Sciatic nerve (tissue), 2 donors: ENCODE data around the gene PEF1. TPM values are rescaled to one million over a fixed set of nuclear protein-coding genes. Genes with fewer than 3 reads are reported as not detected.

Experiments
- ATAC-seq: fragments of 200-7000 bp; cut with Tn5 transposase; one replicate; pipeline ENCODE4 v1.9.1; 2020; ENCODE audit warnings: mild to moderate bottlenecking, moderate library complexity
- DNase-seq: peaks from one replicate; pipeline ENCODE4 v3.0.0-alpha.2; 2020; ENCODE audit warnings: low spot score
- intact Hi-C: fragments of 100-400 bp; cut with DNase I; formaldehyde crosslinking; loops from one replicate; pipeline ENCODE4 v1.14.2; 2022
- total RNA-seq: library from RNA; stranded (reverse); fragmentation: NEBNext Ultra II Directional; extraction: Animal tissue kit (Norgen Biotek cat#: 25700); gene quantifications from one replicate; pipeline ENCODE4 v1.2.1, GENCODE V29; 2021
- donor health status: DM: no; HTN: no; CAD: no.
- donor health status: DM: no; HTN: no; CAD: no.

The PEF1 gene
- total RNA-seq, 1 donor from 2014 or later, result 56.7 TPM

DNA sequence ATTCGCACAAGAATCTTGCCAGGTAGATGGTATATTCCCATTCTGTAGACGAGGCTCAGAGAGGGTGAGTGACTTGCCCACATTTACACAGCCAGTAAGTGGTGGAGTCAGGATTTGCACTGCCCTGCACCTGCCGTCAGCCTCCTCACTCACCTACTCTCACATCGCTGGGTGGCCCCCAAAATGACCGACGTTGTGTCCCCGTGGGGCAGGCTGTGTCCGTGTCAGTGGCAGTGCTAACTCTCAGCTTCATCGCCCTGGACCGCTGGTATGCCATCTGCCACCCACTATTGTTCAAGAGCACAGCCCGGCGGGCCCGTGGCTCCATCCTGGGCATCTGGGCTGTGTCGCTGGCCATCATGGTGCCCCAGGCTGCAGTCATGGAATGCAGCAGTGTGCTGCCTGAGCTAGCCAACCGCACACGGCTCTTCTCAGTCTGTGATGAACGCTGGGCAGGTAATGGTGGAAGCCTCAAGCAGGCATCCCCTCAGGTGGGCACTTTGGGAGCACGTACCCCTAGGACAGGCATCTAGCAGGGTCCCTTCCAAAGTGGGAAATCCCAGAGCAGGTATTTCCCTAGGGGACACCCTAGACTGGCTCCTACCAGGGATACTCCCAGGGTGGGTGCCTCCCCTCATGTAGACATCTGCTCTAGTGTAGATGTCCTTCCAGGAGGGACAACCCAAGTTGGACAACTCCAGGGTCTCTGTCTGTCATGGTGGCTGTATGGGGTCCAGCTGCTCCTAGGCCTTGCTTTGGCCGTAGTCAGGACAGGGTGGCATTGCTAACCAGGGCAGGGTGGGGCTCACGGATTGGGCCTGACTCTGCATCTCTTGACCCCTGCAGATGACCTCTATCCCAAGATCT is 23.8 kb downstream of the PEF1 start:
- ATAC-seq (no peak), DNase-seq (peak; percentile 35)
- intact Hi-C loops, result no loop called here

- intact Hi-C loops, result no loop called here
- no peak for ATAC-seq
- DNase-seq, result peak; percentile 49
Observed at GRCh38 chr1:31618916-31619846, 25.5 kb downstream of the PEF1 start.

DNA sequence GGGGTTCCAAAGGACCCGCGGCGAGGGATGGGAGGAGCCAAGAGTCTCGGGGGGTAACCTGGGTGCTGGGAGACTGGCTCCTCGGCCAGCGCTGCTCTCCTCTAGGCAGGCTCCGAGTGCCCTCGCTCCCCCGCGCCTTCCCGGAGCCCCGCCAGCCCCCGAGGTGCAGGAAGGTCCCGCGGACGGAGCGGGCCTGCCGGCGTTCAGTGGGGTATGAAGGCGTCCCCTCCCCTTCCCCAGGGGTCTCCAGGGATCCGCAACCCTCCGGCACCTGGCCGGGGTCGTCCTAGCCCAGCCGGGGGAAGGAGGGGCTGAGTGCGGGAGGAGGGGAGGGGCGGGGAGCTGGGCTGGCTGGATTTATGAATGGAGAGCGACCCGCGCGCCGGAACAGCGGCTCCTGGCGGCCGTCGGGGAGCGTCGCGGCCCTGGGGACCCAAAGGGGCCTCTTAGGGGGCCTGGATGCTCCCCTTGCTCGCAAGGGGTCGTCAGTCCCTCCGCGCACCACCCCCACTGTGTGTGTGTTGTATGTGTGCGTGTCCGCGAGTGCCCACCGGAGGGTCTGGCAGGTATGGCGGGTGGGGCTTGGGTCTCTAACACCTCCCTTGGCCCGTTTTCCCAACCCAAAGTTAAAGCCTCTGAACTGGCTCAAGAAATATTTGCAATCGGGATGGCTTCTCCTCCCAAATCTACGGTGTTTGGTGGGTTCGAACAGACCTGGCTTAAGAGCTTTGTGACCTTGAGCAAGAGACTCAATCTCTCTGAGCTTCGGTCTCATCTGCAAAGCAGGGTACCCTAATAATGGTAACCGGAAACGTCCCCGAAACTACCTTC is 26.5 kb downstream of the PEF1 start:
- ATAC-seq (peak; percentile 40), DNase-seq (peak; percentile 60)
- intact Hi-C loops, result no loop called here

GRCh38 chr1:31617218-31617915 is 27.3 kb downstream of the PEF1 start, which contains the start of gene HCRTR1:
HCRTR1 (plus strand) TSS chr1:31617689; CDS start chr1:31619193, 1,504 bp downstream.
- ATAC-seq (no peak), DNase-seq (peak; percentile 38)
- intact Hi-C loops, result no loop called here

- DNase-seq (peak; percentile 3), ATAC-seq (no peak)
- intact Hi-C loops, result no loop called here
Observed at GRCh38 chr1:31615939-31616338, 28.7 kb downstream of the PEF1 start.

GRCh38 chr1:31615414-31615813 is 29.3 kb downstream of the PEF1 start:
- no peak for DNase-seq
- intact Hi-C loops, result no loop called here
- ATAC-seq, result no peak

DNA sequence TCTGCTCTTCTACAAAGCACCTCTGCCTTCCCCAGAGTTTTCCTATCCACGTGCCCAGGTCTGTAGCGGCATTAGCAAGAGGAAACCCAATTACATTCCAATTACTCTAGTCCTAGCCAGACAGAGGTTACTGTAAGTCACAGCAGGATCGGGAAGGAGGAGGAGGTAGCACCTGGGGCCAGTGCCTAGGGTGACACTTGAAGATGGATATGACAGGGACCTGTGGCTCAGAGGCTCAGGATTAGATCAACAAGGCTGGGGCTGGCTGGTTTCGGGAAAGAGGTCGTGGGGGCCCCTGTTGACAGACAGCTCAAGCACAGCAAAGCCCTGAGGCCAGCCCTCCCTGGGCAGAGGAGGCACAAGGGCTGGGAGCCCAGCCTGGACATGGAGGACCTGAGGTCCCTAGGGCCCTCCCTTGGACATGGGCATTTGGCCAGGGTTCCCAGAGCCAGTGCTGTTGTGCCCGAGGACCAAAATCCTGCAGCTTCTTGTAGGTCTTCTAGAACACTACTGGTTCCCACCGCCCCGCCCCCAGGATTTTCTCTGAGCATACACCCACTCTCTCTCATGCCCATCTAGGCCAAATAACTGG is 30.2 kb downstream of the PEF1 start:
- intact Hi-C loops, result no loop called here
- no peak for ATAC-seq
- peak; percentile 55 for DNase-seq

- DNase-seq, result no peak
- no peak for ATAC-seq
- intact Hi-C loops, result no loop called here
Observed at GRCh38 chr1:31609514-31610118, 35.1 kb downstream of the PEF1 start.

DNA sequence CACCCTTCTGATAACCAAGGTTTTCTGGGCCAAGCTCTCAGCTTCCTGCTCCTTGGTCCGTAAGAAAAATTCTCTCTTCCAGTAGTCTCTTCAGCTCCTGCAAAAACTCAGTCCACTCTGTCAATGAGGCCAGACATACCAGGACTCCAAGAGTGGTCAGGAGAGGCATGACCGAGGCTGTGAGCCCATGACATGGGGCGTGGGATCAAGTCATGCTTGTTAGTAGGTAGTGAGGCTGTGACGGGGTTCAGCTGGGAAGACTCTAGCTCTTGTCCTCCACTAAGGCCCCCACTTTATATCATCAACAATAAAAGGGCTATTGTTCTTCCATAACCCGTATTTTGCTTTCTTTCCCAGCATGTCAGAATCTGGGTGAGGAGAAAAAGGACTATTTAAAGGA is 37.3 kb downstream of the PEF1 start:
- intact Hi-C loops, result no loop called here
- DNase-seq, result peak; percentile 4
- ATAC-seq, result no peak

- ATAC-seq, result no peak
- no peak for DNase-seq
Observed at GRCh38 chr1:31605908-31606427, 38.7 kb downstream of the PEF1 start.

DNA sequence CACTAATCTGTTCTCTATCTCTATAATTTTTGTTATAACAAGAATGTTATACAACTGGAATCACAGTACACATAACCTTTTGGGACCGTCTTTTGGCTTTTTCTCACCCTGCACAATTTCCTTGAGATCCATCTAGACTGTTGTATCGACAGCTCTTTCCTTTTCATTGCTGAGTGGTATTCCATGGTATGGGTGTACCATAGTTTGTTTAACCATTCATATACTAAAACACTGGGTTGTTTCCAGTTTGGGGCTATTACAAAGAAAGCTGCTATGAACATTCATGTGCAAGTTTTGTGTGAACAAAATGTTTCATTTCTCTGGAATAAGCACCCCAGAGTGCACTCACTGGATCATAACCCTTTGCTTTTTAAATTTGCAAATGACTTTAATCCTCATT is 42.6 kb downstream of the PEF1 start:
- intact Hi-C loops, result no loop called here
- no peak for DNase-seq
- no peak for ATAC-seq

More at GRCh38 chr1:31605908-31606427, 38.7 kb downstream of the PEF1 start:
- intact Hi-C loops, result no loop called here

DNA sequence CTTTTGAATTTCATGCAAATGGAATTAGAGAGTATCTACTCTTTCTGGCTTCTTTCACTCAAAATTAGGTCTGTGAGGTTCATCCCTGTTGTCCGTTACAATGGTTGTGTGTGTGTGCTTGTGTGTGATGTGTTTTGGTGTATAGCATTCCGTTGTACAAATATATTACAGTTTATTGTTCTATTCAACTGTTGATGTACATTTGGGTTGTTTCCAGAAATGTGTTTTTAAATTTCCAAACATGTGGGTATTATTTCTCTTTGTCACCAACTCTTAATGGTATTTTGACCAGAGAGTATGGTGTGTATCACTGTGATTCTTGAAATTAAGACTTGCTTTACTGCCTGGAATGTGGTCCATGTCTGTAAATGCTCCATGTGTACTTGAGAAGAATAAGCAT is 44.0 kb downstream of the PEF1 start:
- DNase-seq (no peak), ATAC-seq (no peak)
- intact Hi-C loops, result no loop called here

DNA sequence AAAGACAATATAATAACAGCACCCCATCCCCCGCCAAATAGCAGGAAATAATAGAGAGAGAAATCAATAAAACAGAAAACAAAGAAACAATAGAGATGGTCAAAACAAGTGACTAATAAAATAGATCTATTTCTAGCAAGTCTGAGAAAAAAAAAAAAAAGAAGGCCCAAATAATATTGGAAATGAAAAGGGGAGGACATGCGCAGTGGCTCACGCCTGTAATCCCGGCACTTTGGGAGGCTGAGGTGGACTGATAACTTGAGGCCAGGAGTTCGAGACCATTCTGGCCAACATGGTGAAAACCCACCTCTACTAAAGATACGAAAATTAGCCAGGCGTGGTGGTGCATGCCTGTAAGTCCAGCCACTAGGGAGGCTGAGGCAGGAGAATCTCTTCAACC is 45.7 kb downstream of the PEF1 start:
- intact Hi-C loops, result no loop called here
- DNase-seq, result peak; percentile 4

DNA sequence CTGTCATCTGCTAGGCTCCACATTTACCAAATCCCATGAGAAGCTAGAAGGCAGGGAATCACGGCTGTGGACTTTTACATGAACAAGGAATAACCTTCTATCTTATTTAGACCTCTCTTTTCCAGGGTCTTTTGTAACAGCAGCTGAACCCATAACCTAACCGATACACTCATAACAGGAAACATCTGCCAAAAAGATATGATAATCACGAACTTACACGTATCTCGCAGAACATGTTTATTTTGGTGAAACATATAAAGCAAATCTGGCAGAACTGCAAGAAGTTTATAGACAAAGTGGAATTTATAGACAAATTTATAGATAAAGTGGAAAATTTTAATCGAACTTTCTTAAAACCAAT is 48.0 kb downstream of the PEF1 start:
- DNase-seq (no peak), ATAC-seq (no peak)
- intact Hi-C loops, result no loop called here

More for the DNA sequence above, 45.7 kb downstream of the PEF1 start:
- ATAC-seq, result no peak

GRCh38 chr1:31595836-31596736 is 48.6 kb downstream of the PEF1 start:
- DNase-seq, result no peak
- ATAC-seq, result no peak
- intact Hi-C loops, result no loop called here
